Measurements from ENCODE around the gene RIC1.
"Not testable (repeated sequence)": the region's sequence is repeated elsewhere in the genome, so short reads cannot be mapped to it uniquely, and the experiment has no call there.

RIC1 gene

DNA sequence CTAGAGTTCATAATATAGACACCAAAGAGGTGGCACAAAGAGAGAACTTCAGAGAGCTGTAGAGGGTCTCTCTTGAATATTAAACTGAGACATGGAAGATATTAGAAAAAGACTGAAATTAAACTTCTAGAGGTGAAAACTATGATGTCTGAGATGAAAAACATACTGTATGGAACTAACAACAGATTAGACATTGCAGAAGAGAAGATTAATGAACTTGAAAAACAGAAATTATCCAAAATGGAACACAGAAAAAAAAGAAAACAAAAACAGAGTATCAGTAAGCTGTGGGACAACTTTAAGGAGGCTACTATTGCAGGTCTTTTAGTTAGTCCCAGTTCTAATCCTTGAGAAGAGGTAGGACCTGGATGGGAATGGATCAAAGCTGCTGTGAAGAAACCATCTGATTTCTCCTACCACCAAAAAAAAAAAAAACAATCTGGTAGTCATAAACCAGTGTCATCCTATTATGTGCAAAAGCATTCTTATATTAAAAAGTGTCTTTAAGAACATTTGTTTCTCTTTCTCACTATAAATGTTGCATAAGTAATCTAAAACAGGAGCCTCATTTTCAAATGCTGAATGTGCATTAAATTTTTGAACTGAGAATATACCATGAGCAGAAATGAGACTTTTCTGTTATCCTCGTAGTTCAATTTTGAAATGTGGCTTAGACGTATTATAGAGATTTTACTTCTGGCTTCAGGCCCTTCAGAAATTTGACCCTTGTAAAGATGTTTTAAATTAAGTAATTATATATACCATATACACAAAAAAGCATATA, 107.8 kb downstream of the RIC1 start:
- no peak for DNase-seq

DNA sequence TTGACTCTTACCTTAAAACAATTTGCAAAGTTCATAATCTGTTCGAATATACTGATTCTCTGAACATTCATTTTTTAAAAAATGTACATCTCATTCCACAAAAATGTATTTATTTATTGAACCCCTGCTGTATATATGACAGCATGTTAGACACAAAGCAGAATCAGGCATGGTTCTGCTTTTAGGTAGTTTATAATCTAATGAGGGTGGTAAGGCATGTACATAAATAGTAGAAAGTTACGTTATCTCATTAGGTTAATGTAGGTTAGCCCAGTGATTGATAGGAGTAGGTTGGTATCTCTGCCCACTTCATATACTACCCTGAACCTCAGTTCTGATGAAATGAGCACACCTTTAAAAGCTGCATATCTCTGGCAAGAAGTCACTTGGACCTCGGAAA, 114.2 kb downstream of the RIC1 start:
- no peak for DNase-seq

DNA sequence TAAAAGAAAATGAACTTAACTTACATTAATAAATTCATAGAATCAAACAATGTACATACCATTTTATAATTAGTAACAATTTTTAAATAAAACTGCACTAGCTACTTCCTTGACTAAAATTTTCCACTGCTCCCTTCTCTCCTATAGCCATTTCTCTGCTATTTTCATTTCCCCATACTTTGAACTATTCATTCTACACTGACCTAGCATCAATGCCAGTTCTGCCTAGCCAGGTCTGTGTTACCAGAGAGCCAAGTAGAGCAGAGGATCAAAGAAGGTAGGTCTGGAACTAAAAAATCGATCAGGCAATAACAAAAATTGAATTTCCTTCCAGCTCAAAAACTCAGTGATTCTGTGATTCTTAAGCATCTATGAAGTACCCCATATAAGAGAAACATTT, 119.5 kb downstream of the RIC1 start:
- no peak for DNase-seq

DNA sequence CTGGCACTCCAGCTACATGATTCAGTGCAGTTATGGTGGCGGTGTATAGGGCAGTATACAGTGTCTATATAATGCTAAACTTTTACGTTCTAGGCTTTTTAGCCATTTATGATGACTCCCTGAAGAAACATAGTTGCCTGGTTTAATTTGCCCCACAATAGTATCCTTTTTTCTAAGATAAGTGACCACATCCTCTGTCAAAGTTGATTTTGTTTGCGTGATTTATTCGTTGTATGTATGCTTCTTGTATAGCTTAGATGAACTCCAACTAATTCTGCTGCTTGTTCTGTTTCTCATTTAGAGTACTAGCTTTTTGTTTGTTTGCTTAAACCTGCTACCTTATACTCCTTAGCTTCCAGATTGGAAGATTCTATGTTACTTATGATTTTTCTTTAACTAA, 120.4 kb downstream of the RIC1 start:
- DNase-seq, result no peak

DNA sequence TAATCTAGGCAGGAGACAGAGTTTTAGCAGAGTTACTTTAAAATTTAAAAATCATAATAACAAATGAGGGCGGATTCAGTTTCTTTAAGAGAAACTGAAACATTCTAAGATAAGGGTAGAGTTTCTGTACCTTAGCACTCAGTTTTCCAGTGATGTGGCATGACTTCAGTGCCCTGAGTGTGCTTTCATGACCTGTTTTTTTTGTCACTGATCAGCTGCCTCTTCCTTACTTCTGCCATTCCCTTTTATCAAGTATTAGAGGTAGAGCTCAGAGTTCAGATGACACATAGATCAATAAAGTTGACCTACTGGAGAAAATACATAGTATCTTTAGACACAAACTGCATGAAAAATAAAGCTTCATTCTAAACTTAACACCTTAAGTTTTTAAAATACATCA, 121.7 kb downstream of the RIC1 start:
- no peak for DNase-seq

DNA sequence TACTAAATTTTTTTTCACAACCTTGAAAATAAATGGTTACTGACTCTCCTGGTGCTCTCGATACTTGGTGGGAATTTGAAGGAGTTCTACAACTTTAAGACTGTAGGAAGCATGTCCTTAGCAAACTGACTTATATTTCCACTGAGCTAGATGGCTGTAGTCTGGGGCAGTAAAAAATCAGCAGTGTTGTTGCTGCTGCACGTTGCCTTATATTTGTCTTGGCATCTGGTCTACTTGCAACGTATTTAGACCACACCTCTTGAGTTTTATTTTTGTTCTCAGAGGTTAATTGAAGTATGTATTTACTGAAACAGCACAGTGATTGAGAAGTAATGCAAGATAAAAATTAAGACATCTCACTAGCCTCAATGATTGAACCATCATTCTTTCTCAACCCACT, 127.7 kb downstream of the RIC1 start:
- no peak for DNase-seq

DNA sequence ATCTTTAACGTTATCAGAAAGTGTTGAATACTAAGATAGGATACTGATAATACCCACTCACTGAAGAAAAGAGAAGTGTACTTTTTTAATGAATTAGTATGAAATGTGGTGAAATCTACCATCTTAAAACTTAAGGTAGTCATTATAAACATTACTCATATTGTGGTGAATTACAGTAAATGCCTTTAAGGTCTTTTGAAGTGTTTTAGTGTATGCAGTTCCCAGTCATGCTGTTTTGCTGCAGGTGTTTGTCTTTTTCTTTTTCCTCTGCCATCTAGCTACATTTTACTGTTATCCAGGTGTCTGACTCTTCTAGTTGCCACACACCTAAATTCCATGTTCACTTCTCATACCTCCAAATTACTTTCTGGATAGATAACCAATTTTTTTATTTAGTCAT, 131.4 kb downstream of the RIC1 start:
- DNase-seq, result no peak

DNA sequence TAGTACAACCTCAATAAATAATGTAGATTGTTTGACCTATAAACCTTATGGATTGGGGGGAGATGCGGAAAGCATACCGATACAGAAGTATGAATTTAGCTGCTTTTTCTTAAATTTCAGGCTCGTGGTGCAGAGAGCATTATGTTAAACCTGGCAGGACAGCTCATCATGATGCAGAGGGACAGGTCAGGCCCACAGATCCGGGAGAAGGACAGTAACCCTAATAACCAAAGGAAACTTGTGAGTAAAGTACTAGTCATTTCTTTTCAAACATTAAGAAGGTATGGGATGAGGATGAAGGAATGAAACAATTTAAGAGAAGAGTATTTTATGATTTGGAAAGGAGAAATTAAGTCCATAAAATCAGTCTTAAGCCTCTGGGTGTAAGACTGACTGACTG, 133.5 kb downstream of the RIC1 start:
- no peak for DNase-seq

DNA sequence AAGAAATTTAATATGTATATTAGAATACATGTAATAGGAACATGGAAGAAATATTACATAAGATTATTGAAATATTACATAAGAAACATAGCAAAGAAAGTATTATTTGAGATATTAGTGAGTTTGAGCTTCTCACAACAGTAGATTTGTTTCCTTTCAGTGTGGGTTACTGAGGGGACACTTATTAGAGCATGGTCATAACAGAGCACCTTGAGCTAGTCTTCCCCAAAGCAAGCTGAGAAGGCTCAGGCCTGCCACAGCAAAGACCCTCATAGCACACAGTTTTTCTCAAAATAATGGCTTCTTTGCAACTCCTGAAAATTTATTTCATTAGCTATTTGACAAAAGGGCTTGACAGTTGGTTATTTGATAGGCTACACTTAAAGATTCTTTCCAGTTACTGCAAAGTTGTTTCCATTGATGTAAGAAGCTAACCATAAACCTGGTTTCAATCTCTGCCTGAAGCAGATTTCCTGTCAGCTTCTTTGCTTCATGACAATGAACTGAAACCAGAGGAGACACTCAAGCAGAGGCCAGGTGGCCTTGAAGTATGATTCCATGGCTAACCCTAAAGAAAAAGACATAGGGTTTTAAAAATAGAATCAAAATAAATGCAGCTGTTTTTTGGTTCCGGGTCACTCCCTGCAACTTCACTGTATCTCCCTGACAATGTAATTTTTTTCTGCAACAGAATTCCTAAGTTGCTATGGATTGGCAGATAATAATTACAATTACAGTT, 135.4 kb downstream of the RIC1 start:
- no peak for DNase-seq

DNA sequence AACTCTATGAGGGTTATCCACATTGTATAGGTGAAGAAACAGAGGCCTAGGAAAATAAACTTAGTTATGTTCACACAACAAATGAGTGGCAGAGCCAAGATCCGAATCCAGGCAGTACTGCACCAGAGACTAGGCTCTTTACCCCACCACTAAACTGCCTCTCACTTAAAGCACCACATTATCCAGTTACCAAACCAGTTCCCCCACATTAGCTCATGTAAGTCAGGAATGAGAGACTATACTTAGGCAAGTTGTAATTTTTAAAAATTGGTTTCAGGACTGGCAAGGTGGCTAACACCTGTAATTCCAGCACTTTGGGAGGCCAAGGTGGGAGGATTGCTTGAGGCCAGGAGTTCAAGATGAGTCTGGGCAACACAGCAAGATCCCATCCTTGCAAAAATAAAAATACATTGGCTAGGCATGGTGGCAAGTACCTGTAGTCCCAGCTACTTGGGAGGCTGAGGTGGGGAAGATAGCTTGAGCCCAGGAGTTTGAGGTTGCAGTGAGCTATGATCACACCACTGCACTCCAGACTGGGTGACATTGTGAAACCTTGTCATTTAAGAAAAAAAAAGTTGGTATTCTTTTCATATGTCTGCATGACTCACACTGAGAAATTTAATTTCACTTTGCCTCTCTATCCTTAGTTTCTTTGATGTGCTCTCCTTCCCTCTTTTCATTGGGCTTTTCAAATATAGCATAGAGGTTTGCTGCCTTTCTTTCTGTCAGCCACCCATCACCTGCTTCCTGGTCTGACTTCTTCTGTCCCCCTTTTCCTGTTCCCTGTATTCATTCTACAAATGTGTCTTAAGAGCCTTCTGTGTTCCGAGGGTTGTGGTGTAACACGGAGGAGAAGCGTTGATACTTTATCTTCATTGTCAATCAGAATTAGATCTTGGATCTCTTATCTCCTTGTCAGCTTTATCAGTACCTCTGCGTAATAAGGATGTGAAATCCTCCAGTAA, 139.3 kb downstream of the RIC1 start:
- DNase-seq, result no peak

DNA sequence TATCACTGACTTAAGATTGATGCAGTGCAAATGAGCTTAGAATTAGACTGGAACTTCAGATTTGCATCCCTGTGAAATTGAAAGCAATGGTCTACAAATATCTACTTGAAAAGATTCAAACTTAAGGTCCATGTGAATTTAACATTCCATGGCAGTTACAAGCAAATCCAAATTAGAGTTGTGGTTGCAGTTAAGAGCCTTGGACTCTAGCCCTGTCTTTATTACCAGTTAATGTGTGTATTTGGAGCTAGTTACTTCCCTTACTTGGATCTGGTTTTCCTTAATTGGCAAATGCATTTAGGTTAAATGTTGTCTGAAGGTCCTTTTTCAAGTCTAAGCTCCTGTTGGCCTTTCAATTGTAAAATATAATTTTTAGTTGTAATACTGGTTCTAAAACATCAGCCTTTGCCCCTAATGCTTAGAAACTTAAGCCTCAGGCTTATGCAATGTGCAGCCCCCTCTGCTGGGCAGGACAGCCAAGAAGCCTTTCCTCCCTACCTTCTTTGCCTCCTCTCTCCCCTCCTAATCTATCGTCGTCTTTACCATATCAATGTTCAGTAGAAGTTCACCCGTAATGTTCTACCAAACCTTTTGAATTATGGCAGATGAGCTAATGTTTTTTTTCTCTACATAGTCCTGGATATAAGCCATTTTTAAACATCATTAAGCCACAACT, 144.6 kb downstream of the RIC1 start:
- DNase-seq, result no peak

DNA sequence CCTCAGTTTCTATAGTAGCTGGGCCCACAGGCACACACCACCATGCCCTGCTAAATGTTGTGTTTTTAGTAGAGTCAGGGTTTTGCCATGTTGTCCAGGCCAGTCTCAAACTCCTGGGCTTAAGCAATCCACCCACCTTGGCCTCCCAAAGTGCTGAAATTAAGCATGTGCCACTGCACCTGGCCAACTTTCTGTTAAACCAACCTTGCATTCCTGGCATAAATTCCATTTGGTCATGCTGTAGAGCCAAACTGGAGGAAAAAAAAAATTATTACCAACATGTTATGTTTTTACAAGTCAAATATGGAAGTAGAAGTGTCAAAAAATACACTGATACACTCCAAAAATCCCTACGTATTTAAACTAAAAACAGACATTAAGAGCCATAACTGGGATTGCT, 149.9 kb downstream of the RIC1 start:
- DNase-seq, result no peak

DNA sequence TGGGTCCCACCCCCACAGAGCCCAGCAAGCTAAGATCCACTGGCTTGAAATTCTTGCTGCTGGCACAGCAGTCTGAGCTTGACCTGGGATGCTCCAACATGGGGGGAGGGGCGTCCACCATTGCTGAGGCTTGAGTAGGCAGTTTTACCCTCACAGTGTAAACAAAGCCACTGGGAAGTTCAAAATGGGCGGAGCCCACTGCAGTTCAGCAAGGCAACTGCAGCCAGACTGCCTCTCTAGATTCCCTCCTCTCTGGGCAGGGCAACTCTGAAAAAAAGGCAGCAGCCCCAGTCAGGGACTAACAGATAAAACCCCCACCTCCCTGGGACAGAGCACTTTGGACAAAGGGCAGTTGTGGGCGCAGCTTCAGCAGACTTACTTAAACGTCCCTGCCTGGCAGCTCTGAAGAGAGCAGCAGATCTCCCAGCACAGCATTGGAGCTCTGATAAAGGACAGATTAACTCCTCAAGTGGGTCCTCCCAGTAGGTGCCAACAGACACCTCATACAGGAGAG, 150.9 kb downstream of the RIC1 start:
- DNase-seq, result not testable (repeated sequence)

DNA sequence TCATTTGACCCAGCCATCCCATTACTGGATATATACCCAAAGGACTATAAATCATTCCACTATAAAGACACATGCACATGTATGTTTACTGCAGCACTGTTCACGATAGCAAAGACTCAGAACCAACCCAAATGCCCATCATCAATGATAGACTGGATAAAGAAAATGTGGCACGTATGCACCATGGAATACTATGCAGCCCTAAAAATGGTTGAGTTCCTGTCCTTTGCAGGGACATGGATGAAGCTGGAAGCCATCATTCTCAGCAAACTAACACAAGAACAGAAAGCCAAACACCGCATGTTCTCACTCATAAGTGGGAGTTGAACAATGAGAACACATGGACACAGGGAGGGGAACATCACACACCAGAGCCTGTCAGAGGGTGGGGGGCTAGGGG, 154.5 kb downstream of the RIC1 start:
- DNase-seq, result not testable (repeated sequence)

DNA sequence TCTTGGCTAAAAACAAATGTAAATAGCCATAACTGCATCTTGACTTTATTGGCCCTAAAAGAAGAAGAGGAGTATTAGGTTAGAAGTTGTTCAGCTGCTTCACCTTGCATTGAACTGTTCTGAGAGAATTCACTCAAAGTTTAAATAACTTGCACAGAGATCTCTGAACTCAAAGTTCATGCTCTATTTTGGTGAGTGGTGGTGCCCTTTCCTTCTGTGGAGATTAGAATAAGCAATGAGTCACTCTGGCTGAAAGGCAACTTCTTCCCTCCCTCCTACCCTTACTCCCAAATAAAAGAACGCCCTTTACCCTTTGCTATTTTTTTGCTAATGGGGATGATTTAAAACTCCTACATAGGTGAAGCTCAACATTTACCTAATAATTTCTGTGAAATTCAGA, 155.1 kb downstream of the RIC1 start:
- no peak for DNase-seq

DNA sequence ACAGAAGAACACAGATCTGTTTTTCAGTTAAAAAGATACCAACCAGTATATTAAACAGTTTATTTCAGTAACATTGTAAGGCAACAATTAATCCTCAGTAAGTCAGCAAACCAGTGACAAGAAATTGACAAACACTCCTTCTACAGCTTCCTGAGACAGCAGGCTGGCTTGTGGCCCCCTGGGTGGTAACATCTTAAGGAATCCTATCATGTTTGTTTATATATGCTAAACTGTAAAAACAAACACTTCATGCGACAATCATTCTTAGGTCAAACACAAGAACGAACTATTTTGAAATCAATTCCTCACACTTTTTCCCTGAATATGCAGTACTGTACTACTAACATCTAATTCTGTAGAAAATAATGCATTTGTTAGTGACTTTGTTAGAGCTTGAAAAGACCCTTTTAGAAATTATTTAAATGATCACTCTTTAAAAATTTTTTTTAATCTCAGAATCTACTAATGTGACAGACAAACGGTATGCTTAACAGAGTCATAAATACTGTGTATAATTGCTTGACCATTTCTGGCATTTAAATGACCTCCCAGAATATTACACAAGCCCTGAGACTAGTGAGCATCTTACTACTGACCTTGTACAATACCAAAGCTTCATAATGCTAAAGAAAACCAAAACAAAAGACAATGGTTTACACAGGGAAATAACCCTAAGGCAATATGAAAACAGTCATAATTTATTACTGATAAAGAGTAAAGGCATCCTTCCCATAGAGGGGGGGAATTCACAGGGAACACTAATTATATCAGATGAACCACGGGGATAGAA, 155.8 kb downstream of the RIC1 start:
- no peak for DNase-seq

DNA sequence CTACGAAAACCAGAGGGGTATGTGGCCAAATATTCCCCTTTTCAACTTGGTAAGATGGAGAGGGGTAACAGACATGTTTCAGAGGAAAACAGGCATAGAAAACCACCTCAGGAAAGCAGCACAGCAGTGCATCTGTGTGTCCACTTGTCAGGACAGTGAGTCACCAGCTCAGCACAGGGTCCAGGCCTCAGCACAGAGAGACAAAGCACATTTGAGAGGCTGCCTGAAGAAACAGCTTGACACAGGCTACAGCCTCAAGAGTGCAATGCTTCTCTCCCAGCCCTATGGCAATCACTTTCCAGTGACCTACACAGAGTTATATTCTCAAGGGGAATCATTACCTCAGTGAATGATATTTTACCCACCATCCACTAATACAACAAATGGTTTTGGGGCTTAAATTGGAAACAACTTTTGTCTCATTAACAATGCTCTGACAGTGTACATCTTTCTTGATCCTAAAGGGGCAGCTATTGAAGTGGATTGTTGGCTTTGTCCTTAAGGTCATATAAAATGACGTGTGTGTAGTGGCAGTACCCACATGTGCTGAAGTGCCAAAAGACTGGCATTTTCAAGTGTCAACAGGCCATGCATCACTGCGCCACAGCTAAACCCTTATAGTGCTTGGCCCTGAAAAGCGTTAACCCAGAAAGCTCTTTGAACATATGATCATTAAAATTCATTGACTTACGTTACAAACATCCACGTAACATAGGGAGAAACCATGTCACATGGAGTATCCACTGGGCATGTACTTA, 157.6 kb downstream of the RIC1 start:
- DNase-seq, result no peak

DNA sequence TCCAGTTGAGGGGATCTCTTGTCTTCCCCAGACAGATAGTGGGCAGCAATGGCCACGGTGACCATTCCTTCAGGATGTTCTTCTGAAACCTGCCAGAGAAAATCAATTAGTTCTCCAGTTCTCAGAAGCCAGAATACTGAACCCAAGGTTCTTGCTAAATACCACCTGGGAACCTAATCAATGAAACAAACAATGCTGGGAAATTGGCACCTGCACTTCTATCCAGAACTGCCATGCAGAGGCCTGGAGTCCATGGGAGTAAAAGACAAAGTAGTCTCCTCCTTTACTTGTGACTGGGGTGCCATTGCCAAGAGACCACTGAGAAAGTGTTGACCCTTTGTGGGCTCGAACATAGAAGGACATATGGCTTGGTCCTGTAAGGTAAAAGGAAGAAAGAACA, 158.3 kb downstream of the RIC1 start:
- DNase-seq, result no peak

DNA sequence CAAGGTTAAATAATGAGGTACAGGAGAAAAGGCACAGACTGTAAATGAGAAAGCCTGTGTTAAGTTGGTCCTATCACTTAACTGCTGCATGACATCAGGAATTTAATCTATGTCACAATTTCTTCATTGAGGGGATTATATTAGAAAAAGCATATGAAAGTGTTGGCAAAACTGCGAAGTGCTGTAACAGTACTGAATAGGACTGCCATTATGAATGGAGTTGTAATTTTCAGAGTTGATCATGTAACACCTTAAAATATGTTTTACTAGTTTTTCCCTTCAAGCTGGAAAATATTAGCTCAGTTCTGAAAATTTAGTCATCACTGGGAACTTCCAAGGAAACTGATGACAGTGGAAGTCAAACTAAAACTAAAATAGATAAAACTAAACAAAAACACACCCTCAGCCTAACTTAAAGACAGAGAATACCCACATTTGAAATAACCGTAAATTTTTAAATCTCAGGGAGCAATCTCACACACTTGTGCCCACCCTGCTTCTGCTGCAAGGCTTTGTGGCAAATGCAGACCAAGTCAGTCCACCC, 158.9 kb downstream of the RIC1 start:
- no peak for DNase-seq

DNA sequence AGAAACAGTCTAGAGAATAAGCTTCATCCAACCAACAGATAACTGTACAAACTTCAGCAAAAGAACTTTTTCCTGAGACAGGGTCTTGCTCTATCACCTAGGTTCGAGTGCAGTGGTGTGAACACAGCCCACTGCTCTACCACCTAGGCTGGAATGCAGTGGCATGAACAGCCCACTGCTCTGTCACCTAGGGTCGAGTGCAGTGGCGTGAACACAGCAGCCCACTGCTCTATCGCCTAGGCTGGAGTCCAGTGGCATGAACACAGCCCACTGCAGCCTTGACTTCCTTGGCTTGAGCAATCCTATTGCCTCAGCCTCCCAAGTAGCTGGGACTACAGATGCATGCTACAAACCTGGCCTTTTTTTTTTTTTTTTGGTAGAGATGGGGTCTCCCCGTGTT, 160.6 kb downstream of the RIC1 start:
- DNase-seq, result no peak

DNA sequence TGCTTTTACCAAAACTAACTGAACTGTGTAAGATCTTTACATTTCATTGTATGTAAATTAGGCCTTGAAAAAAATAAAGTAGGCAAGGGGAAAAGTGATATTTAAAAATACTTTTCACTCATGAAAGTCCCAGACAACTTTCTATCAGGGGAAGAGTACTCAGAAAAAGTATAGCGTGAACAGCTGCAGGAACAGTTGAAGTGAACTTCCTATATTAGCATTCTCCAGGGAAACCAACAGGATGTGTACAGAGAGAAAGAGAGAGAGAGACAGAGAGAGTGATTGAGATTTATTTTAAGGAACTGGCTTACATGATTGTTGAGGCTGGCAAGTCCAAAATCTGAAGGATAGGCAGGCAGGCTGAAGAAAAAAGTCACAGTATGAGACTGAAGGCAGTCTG, 162.0 kb downstream of the RIC1 start:
- DNase-seq, result no peak

All from activated effector memory CD4-positive, alpha-beta T cell treated with anti-CD3 and anti-CD28 coated beads, Interleukin-2, amount 50 U/mL, for 16 hours (primary cell).